H9 (cell line): ENCODE results near the gene CDK15. TPM values are rescaled to one million over a fixed set of nuclear protein-coding genes. Genes with fewer than 3 reads are reported as not detected.

ENCODE experiments used
- DNase-seq: peaks from one replicate; pipeline ENCODE4 v3.0.0-alpha.2; 2017
- H2AFZ ChIP-seq: one replicate; pipeline ENCODE4 v1.6.1; 2013; ENCODE audit warnings: mild to moderate bottlenecking, low read length, control low read depth, moderate library complexity
- H2AK5ac ChIP-seq: 2 replicates; pipeline ENCODE4 v1.6.1; 2013; ENCODE audit warnings: low read length, control low read depth, mixed read lengths; ENCODE audit not compliant: insufficient read length
- H2BK120ac ChIP-seq: one replicate; pipeline ENCODE4 v1.6.1; 2013; ENCODE audit warnings: low read depth, mild to moderate bottlenecking, low read length, control low read depth, inconsistent platforms; ENCODE audit not compliant: poor library complexity, severe bottlenecking
- H2BK12ac ChIP-seq: 2 replicates; pipeline ENCODE4 v1.6.1; 2013; ENCODE audit warnings: low read length, control low read depth, mixed read lengths, low read depth; ENCODE audit not compliant: insufficient read length
- H2BK15ac ChIP-seq: 2 replicates; pipeline ENCODE4 v1.6.1; 2013; ENCODE audit warnings: low read depth, low read length, control low read depth
- H2BK20ac ChIP-seq: one replicate; pipeline ENCODE4 v1.6.1; 2013; ENCODE audit warnings: low read depth, mild to moderate bottlenecking, low read length, control low read depth, inconsistent platforms; ENCODE audit not compliant: poor library complexity, severe bottlenecking
- H2BK5ac ChIP-seq: 2 replicates; pipeline ENCODE4 v1.6.1; 2013; ENCODE audit warnings: low read length, control low read depth, mixed read lengths; ENCODE audit not compliant: insufficient read length
- H3K14ac ChIP-seq: 2 replicates; pipeline ENCODE4 v1.6.1; 2013; ENCODE audit warnings: low read length, control low read depth; ENCODE audit not compliant: insufficient read depth
- H3K18ac ChIP-seq: 2 replicates; pipeline ENCODE4 v1.6.1; 2013; ENCODE audit warnings: low read depth, mild to moderate bottlenecking, mixed read lengths, low read length, control low read depth; ENCODE audit not compliant: insufficient read length
- H3K23ac ChIP-seq: 2 replicates; pipeline ENCODE4 v1.6.1; 2013; ENCODE audit warnings: low read length, control low read depth, mixed read lengths, low read depth; ENCODE audit not compliant: insufficient read length
- H3K23me2 ChIP-seq: 2 replicates; pipeline ENCODE4 v1.6.1; 2013; ENCODE audit warnings: low read depth, mild to moderate bottlenecking, mixed read lengths, low read length, control low read depth; ENCODE audit not compliant: insufficient read length, poor library complexity, severe bottlenecking
- H3K27ac ChIP-seq: 2 replicates; pipeline ENCODE4 v1.5.1; 2013; ENCODE audit warnings: low read length, control low read depth, mixed read lengths, low read depth; ENCODE audit not compliant: insufficient read length
- H3K27me3 ChIP-seq: 2 replicates; pipeline ENCODE4 v1.6.1; 2013; ENCODE audit warnings: low read length, control low read depth, inconsistent platforms; ENCODE audit not compliant: insufficient read depth
- H3K4ac ChIP-seq: 2 replicates; pipeline ENCODE4 v1.6.1; 2013; ENCODE audit warnings: low read depth, mild to moderate bottlenecking, control low read depth, inconsistent platforms, low read length, moderate library complexity
- H3K4me1 ChIP-seq: 2 replicates; pipeline ENCODE4 v1.6.1; 2013; ENCODE audit warnings: low read length, control low read depth, inconsistent platforms; ENCODE audit not compliant: insufficient read depth
- H3K4me2 ChIP-seq: 2 replicates; pipeline ENCODE4 v1.6.1; 2013; ENCODE audit warnings: low read length, control low read depth, mixed read lengths; ENCODE audit not compliant: insufficient read length, insufficient read depth
- H3K56ac ChIP-seq: 2 replicates; pipeline ENCODE4 v1.6.1; 2013; ENCODE audit warnings: low read depth, mild to moderate bottlenecking, mixed read lengths, low read length, control low read depth; ENCODE audit not compliant: insufficient read length
- H3K79me1 ChIP-seq: 2 replicates; pipeline ENCODE4 v1.6.1; 2013; ENCODE audit warnings: low read depth, mild to moderate bottlenecking, moderate library complexity, low read length, control low read depth, inconsistent platforms; ENCODE audit not compliant: insufficient read depth, poor library complexity, severe bottlenecking
- H3K79me2 ChIP-seq: 2 replicates; pipeline ENCODE4 v1.6.1; 2013; ENCODE audit warnings: low read length, control low read depth, inconsistent platforms; ENCODE audit not compliant: insufficient read depth
- H3K9ac ChIP-seq: 2 replicates; pipeline ENCODE4 v1.6.1; 2013; ENCODE audit warnings: low read length, control low read depth, mixed read lengths; ENCODE audit not compliant: insufficient read length; ENCODE audit errors: extremely low read depth
- H3K9me3 ChIP-seq: one replicate; pipeline ENCODE4 v1.6.1; 2013; ENCODE audit warnings: low read depth, low read length, inconsistent platforms; ENCODE audit not compliant: control insufficient read depth
- H3T11ph ChIP-seq: one replicate; pipeline ENCODE4 v1.6.1; 2013; ENCODE audit warnings: mild to moderate bottlenecking, low read length, control low read depth, inconsistent platforms
- H4K20me1 ChIP-seq: one replicate; pipeline ENCODE4 v1.6.1; 2013; ENCODE audit not compliant: control insufficient read depth, insufficient read length, insufficient read depth
- H4K5ac ChIP-seq: 2 replicates; pipeline ENCODE4 v1.6.1; 2013; ENCODE audit warnings: low read depth, mild to moderate bottlenecking, mixed read lengths, low read length, control low read depth; ENCODE audit not compliant: insufficient read length
- H4K8ac ChIP-seq: replicated peaks from 2 replicates; pipeline ENCODE4 v1.6.1; 2013; ENCODE audit warnings: low read length, control low read depth, mixed read lengths, low read depth; ENCODE audit not compliant: insufficient read length
- H4K91ac ChIP-seq: 2 replicates; pipeline ENCODE4 v1.6.1; 2013; ENCODE audit warnings: low read depth, mild to moderate bottlenecking, moderate library complexity, mixed read lengths, low read length, control low read depth; ENCODE audit not compliant: insufficient read length
- H3K27ac Mint-ChIP-seq, 3 experiments: 2 replicates in 2 of 3; 3 replicates in 1 of 3; pipeline ENCODE4 v1.8.0; 2020 to 2021; ENCODE audit warnings: mixed read lengths in 3 of 3, mild to moderate bottlenecking in 1 of 3, moderate library complexity in 1 of 3
- H3K27me3 Mint-ChIP-seq: 2 replicates; pipeline ENCODE4 v1.8.0; 2021; ENCODE audit warnings: low read depth, mild to moderate bottlenecking, moderate library complexity, mixed read lengths
- H3K36me3 Mint-ChIP-seq, 3 experiments: 2 replicates in 2 of 3; 3 replicates in 1 of 3; pipeline ENCODE4 v1.8.0; 2020 to 2021; ENCODE audit warnings: low read depth in 3 of 3, mixed read lengths in 3 of 3; ENCODE audit not compliant: insufficient read depth in 1 of 3
- H3K4me1 Mint-ChIP-seq, 2 experiments: 2 replicates each; pipeline ENCODE4 v1.8.0; 2020; ENCODE audit warnings: mixed read lengths in 2 of 2
- H3K4me3 Mint-ChIP-seq, 2 experiments: 2 replicates in 1 of 2; 3 replicates in 1 of 2; pipeline ENCODE4 v1.8.0; 2020 to 2021; ENCODE audit warnings: mild to moderate bottlenecking in 2 of 2, mixed read lengths in 2 of 2, moderate library complexity in 1 of 2
- H3K9me3 Mint-ChIP-seq, 2 experiments: 2 replicates in 1 of 2; 3 replicates in 1 of 2; pipeline ENCODE4 v1.8.0; 2020; ENCODE audit warnings: mild to moderate bottlenecking in 2 of 2, mixed read lengths in 2 of 2, moderate library complexity in 1 of 2
- CTCF ChIP-seq: fragments of 200-600 bp; sonication (generic); conservative IDR thresholded peaks from 3 replicates; pipeline ENCODE4 v1.8.0; 2021; ENCODE audit warnings: antibody characterized with exemption, mild to moderate bottlenecking
- WGBS: extraction: QIAGEN DNeasy Blood & Tissue Kit; methylation state at CpG from one replicate; pipeline ENCODE4 v1.1.7; 2013; ENCODE audit warnings: missing lambda C conversion rate, low lambda C conversion rate, mixed read lengths; ENCODE audit not compliant: insufficient read length; ENCODE audit errors: extremely low coverage; 5-methylcytosine and 5-hydroxymethylcytosine counted together
- total RNA-seq: library from RNA; stranded (reverse); gene quantifications from 2 replicates; pipeline ENCODE4 v1.2.1, GENCODE V29; 2021

The CDK15 gene
- total RNA-seq, 1 experiment from 2014 or later: not detected

DNA sequence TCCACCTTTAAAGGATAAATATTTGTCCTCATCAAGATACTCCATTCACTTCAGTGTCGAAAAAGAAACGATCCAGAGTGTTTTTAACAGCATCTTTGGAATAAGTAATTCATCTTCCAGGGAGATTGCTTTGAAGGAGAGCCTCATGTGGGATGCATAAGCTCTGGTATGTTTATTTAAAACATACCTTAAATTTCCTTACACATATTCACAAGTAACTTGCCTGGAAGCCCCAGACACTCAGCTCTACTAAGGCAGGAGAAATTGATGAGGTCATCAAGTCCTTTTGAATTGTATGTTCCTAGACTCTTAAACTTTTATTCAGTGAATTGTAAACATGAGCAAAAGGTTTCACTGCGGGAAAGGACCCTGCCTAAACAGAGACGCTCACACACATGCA, 103.0 kb downstream of the CDK15 start:
- no peak overlapping the region for H4K8ac ChIP-seq
- TF ChIP-seq CTCF: no peak
- no peak overlapping the region for H3K27ac ChIP-seq
- H3K27ac Mint-ChIP-seq: no peak overlapping the region
- no peak overlapping the region for H2BK5ac ChIP-seq
- H2AFZ ChIP-seq: no peak overlapping the region
- H3K9ac ChIP-seq: no peak overlapping the region
- H3K23me2 ChIP-seq: no peaks in the 10 kb centered on the region
- no peak overlapping the region for H3T11ph ChIP-seq
- H4K91ac ChIP-seq: no peak overlapping the region
- no CpG with 5 or more reads among the region's 4 CpGs for WGBS
- H3K14ac ChIP-seq: no peak overlapping the region
- no peak overlapping the region for H3K56ac ChIP-seq
- H3K36me3 Mint-ChIP-seq: no peaks in the 10 kb centered on the region
- no peaks in the 10 kb centered on the region for H4K20me1 ChIP-seq
- H2AK5ac ChIP-seq: no peak overlapping the region
- H3K4me1 ChIP-seq: peaks cover 7% of the 10 kb centered on the region; the same call in 1 of the 2 replicates
- H3K27me3 ChIP-seq: no peaks in the 10 kb centered on the region
- no peaks in the 10 kb centered on the region for H3K9me3 ChIP-seq
- no peak overlapping the region for H3K4me2 ChIP-seq
- no peaks in the 10 kb centered on the region for H3K79me1 ChIP-seq
- no peak overlapping the region for H3K23ac ChIP-seq
- H3K27me3 Mint-ChIP-seq: no peaks in the 10 kb centered on the region
- H3K18ac ChIP-seq: no peak overlapping the region
- H4K5ac ChIP-seq: no peak overlapping the region
- DNase-seq: no peak
- no peak overlapping the region for H3K4ac ChIP-seq
- H2BK20ac ChIP-seq: no peak overlapping the region
- H2BK15ac ChIP-seq: no peak overlapping the region
- no peaks in the 10 kb centered on the region for H3K79me2 ChIP-seq
- H3K4me1 Mint-ChIP-seq: peaks cover 59 to 79% of the 10 kb centered on the region in 2 experiments
- no peak overlapping the region for H2BK120ac ChIP-seq
- H3K4me3 Mint-ChIP-seq: no peak overlapping the region
- no peaks in the 10 kb centered on the region for H3K9me3 Mint-ChIP-seq
- H2BK12ac ChIP-seq: no peak overlapping the region
